Measurements from ENCODE around the gene SPOP. TPM values are rescaled to one million over a fixed set of nuclear protein-coding genes. Genes with fewer than 3 reads are reported as not detected.

Gene SPOP
- total and polyA plus RNA-seq, 9 of the 15 experiments (the other 6 are each of a cell fraction or from before 2014, with no cell fraction given): 34.2 to 65.9 (median 39.7) TPM

DNA sequence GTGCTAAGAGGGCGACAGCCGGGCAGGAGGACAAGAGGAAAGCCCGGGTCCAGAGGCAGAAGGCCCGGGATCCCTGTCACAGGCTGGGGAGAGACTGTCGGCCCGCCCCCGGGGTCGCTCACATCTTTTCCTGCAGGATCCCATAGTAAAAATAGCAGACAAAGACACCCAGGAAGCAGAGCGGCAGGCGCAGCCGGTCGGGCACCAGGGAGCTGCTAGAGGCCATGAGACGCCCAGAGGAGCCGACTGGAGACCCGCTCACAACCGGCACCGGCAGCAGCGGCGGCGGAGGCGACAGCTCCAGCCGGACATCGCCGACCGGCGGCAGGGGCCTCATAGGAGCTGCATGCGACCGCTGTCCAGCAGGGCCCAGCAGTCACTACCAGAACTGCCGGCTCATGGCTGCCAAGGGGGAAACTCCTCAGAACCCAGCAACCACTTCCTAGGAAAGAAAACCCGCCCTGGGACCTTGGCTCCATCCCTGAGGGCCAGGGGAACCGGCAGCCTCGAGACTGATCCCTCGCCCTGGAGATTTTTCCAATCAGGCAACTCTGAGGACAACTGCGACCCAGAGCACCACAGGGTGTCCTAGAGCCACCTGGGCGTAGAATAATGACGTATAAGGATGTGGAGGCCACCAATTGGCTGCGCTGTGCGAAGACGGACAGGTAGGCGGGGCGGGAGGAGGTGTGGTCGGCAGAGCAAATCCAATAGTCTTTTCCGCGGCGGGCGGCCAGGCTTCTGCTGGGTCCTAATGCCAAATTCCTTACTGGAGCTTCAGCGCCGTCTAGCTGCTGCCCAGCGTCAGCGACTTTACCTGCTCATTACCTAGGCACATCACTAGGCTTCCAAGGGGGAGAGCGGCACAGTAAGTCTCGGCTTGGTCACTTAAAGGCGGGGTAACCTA, 30.0 kb upstream of the SPOP start, which contains the start of gene SLC35B1 (continued):
- TF ChIP-seq, protein P1, sequence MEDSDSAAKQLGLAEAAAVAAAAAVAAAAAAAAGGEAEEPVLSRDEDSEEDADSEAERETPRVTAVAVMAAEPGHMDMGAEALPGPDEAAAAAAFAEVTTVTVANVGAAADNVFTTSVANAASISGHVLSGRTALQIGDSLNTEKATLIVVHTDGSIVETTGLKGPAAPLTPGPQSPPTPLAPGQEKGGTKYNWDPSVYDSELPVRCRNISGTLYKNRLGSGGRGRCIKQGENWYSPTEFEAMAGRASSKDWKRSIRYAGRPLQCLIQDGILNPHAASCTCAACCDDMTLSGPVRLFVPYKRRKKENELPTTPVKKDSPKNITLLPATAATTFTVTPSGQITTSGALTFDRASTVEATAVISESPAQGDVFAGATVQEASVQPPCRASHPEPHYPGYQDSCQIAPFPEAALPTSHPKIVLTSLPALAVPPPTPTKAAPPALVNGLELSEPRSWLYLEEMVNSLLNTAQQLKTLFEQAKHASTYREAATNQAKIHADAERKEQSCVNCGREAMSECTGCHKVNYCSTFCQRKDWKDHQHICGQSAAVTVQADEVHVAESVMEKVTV (CRISPR knock-in tag; IDR thresholded peaks at IDR 0.05): peak; percentile 53; the same call in 1 of the 2 replicates
- TF ChIP-seq MCM5 (IDR thresholded peaks at IDR 0.05; ENCODE audit: low read depth) (no peak), NCOA1 (IDR thresholded peaks at IDR 0.05; ENCODE audit: low read depth) (no peak), ZFP30 (CRISPR knock-in tag; IDR thresholded peaks at IDR 0.05; ENCODE audit: borderline replicate concordance) (no peak), TAF7 (tag; IDR thresholded peaks at IDR 0.05) (no peak), ARID2 (IDR thresholded peaks at IDR 0.05) (no peak), NR0B1 (IDR thresholded peaks at IDR 0.05; ENCODE audit: partially characterized antibody) (no peak), JUN (IDR thresholded peaks at IDR 0.05; ENCODE audit: borderline replicate concordance, low read depth, low read length) (peak; percentile 51; the same call in 1 of the 2 replicates), JUN (CRISPR knock-in tag; IDR thresholded peaks at IDR 0.05; ENCODE audit: borderline replicate concordance) (no peak), SNIP1 (IDR thresholded peaks at IDR 0.05; ENCODE audit: low read depth) (no peak), SP2 (IDR thresholded peaks at IDR 0.05; ENCODE audit: extremely low read depth, low read depth, low read length, poor library complexity, severe bottlenecking) (no peak), PTBP1 (IDR thresholded peaks at IDR 0.05; ENCODE audit: low read depth, low read length) (no peak), PRDM10 (IDR thresholded peaks at IDR 0.05; ENCODE audit: partially characterized antibody) (peak; percentile 60), ZNF140 (CRISPR knock-in tag; IDR thresholded peaks at IDR 0.05) (no peak), ESRRA (IDR thresholded peaks at IDR 0.05; ENCODE audit: borderline replicate concordance, low read depth) (peak; percentile 79), TAF9B (IDR thresholded peaks at IDR 0.05; ENCODE audit: partially characterized antibody) (peak; percentile 68)
- TF ChIP-seq, protein P2, sequence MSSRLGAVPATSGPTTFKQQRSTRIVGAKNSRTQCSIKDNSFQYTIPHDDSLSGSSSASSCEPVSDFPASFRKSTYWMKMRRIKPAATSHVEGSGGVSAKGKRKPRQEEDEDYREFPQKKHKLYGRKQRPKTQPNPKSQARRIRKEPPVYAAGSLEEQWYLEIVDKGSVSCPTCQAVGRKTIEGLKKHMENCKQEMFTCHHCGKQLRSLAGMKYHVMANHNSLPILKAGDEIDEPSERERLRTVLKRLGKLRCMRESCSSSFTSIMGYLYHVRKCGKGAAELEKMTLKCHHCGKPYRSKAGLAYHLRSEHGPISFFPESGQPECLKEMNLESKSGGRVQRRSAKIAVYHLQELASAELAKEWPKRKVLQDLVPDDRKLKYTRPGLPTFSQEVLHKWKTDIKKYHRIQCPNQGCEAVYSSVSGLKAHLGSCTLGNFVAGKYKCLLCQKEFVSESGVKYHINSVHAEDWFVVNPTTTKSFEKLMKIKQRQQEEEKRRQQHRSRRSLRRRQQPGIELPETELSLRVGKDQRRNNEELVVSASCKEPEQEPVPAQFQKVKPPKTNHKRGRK (tag; IDR thresholded peaks at IDR 0.05): no peak
